Stimulated activated CD4-positive, alpha-beta T cell treated with anti-CD3 and anti-CD28 coated beads, TNF-alpha, amount 100 ng/mL, for 48 hours (primary cell): Measurements from ENCODE around the gene MUS81.
"Not testable (repeated sequence)": the region's sequence is repeated elsewhere in the genome, so short reads cannot be mapped to it uniquely, and the experiment has no call there.

Source experiments
- DNase-seq, 3 donors: peaks; one replicate each; pipeline ENCODE4 v3.0.0-alpha.2; 2020; ENCODE audit warnings: low read depth in 3 of 3

MUS81 gene

DNA sequence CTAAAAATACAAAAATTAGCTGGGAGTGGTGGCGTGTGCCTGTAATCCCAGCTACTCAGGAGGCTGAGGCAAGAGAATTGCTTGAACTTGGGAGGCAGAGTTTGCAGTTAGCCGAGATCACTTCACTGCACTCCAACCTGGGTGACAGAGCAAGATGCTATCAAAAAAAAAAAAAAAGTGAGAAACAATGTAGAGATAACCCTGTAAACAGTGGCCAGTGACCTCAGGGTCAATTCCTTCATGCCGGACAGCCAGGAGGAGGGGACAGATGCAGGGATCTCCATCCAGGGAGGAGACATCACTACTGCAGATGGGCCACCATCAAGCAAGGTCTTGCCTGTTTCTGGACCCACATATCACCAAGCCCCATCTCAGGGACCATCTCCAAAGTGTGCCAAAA, 12.5 kb upstream of the MUS81 start:
- DNase-seq = no peak

DNA sequence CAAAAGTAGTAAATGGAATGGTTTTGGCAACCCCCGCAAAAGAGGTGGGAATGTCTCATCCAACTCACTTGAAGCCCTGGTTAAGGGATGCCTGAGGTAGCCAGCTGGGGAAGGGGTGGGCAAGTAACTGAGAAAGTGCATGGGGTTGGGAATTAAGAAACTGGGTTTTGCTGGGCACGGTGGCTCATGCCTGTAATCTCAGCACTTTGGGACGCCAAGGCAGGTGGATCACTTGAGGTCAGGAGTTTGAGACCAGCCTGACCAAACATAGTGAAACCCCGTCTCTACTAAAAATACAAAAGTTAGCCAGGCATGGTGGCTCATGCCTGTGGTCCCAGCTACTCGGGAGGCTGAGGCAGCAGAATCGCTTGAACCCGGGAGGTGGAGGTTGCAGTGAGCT, 11.5 kb upstream of the MUS81 start:
- DNase-seq = not testable (repeated sequence)

DNA sequence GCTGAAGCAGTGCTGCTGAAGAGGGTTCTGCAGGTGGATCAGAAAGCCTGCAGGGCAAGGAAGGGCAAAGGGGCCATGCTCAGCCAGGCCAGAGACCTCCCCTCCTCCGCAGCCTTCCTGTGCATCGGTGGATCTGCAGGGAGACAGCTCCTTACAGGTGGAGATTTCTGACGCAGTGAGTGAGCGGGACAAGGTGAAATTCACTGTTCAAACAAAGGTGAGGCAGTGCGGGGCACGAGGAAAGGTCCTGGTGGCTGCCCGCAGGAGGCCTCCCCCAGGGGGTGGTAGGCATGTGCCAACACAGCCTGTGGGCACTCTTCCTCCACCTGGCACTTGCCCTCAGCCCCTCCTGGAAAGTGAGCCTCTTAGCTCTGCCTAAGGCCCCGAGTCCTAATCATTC, 10.9 kb upstream of the MUS81 start:
- DNase-seq = no peak

DNA sequence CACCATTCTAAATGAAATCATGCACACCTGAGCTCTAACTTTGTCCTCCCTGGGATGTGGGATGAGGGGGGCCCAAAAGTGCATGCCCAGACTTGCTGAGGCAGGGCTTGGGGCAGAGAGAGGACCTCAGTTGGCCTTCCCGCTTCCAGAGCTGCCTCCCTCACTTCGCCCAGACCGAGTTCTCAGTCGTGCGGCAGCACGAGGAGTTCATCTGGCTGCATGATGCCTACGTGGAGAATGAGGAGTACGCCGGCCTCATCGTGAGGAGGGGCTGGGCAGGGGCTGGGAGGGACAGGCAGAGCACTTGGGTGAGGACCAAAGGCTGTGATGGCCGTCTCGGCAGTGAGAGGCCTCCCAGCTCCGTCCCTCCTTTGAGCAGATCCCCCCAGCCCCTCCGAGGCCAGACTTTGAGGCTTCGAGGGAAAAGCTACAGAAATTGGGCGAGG, 10.4 kb upstream of the MUS81 start:
- no peak for DNase-seq

DNA sequence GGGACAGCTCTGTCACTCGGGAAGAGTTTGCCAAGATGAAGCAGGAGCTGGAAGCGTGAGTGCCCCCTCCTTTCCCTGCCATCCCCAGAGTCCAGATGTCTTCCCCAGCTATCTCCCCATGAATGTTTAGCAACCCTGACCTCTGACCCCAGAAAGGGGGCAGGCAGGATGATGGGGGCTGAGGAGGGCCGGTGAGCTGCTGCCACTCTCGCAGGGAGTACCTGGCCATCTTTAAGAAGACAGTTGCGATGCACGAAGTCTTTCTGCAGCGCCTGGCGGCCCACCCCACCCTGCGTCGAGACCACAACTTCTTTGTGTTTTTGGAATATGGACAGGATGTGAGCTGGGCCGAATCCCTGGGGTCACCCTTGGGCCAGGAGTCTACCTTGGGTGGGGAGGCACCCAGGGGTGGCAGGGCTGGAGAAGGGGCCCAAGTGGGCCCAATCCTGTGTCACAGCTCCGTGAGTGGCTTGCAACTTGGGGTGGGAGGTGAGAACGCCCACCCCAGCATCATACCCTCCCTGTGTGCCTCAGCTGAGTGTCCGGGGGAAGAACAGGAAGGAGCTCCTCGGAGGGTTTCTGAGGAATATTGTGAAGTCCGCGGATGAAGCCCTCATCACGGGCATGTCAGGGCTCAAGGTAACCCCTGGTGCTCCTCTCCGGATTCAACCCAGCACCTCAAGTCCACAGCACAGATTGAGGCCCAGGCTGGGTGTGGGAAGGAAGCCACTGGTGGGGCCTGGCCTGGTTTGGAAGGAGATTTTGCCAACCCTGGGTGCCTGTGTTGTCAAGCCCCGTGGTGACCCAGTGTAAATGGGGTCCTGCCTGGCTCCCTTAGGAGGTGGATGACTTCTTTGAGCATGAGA, 9.8 kb upstream of the MUS81 start:
- DNase-seq = no peak

DNA sequence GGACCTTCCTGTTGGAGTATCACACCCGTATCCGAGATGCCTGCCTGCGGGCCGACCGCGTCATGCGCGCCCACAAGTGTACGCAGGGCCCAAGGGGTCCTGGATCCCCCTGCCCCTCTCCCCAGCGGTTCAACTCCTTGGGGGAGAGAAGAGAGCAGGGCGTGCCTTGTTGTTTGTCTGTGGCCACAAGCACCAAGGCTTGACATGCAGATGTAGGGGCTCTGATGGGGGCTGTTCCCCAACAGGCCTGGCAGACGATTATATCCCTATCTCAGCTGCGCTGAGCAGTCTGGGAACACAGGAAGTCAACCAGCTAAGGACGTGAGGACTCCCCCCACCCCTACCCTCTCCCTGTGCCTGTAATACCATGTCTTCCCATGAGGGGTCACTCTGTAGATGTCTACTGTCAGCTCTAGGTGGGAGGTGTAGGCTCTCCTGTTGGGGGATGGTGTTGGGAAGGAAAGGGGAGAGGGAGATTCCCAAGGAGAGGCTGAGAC, 9.1 kb upstream of the MUS81 start:
- DNase-seq = no peak

DNA sequence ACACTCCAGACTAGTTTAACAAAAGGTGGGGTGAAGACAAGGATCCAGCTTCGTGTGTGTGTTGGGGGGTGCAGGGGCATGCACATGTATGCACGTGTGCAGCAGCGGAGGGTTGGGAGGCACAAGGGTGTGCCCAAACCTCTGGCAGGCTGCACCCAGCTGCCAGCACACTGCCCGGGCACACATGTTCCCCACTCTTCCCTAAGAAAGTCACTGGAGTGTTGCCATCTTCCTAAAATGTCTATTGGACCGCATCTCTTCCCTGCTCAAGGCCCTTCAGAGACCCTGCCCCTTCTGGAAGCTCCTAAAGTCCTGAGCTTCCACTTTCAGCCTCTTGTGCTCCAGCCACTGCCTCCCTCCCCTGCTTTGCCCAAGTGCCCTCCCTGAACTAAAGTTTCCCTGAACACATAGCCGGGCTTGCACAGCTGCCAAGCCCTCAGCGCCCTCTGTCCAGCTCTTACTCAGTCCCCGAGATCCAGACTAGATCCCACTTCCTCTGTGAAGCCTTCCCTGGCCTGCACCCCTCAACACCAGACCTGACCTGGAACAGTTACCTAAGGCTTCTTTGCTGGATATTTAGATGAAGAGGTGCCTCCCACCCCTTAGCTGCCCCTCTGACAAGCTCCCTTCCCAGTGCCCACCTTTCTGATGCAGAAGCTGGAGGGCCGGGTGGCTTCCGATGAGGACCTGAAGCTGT, 8.3 kb upstream of the MUS81 start:
- no peak for DNase-seq

DNA sequence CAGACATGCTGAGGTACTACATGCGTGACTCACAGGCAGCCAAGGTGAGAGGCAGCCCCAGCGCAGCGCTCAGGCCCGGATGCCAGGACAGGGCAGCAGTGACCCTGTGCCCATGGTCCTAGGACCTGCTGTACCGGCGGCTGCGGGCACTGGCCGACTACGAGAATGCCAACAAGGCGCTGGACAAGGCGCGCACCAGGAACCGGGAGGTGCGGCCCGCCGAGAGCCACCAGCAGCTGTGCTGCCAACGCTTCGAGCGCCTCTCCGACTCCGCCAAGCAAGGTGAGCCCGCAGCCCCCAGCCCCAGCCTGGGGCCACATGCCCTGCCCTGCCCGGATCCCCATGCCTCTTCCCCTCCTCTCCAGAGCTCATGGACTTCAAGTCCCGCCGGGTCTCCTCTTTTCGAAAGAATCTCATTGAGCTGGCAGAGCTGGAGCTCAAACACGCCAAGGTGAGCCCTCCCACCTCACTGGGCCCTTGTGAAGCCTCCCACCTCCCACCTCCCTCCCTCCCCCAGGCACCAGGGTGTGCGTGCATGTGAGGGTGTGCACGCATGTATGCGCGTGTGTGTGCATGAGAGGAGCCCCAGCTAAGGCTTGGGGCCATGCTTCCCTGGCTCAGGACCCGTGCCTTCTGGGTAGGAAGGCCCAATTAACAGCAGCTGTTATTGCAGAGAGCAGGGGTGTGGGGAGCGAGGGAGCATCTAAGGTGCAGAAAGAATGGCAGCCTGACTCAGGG, 7.6 kb upstream of the MUS81 start:
- DNase-seq = no peak

DNA sequence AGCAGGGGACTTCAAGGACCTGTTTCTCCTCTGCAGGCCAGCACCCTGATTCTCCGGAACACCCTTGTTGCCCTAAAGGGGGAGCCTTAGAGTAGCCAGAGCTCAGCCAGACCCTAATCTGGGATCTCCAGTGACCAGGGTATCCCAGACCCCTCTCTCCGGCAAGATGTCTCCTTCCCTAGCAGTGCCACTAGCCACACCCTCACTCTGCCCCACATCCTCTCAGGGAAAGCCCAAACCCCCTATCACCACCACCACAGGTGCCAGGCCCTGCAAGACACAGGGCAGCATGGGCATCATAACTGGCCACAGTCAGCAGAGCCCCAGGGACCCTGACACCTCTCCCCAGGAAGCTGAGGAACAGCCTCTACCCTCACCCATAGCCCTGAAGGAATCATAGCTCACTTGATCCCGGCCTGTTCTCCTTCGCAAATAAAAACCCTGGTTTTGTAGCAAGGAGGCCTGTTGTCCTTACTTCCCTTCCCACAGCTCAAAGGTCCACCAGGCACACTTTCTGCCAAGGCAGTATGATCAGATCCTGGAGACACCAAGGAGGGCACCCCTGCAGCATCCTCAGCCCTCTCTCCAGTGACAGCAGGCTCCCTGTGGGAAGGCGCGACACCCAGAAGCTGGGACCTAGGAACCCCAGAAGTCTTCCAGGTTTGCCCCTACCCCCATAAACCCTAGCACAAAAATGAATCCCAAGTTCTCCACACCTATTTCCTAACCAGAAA, 6.8 kb upstream of the MUS81 start:
- DNase-seq = no peak

DNA sequence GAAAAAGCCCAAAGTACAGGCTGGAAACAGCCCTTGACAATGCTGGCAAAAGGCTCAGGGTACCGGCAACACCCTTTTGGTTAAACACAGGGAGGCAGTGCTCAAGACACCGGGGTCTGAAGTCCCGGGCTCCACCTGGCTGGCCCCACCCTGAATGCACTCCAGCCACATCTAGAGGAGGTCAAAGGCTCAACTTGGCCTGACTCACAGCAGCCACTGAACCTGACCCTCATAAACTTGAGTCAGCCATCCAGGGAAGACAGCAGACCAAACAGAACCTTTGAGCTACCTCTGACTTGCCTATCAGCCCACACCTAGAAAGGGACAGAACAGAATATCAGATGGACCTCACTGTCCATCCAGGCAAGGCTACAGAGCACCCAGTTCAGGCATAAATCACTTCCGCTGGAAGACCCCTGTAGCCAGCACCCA, 6.1 kb upstream of the MUS81 start:
- DNase-seq = no peak

DNA sequence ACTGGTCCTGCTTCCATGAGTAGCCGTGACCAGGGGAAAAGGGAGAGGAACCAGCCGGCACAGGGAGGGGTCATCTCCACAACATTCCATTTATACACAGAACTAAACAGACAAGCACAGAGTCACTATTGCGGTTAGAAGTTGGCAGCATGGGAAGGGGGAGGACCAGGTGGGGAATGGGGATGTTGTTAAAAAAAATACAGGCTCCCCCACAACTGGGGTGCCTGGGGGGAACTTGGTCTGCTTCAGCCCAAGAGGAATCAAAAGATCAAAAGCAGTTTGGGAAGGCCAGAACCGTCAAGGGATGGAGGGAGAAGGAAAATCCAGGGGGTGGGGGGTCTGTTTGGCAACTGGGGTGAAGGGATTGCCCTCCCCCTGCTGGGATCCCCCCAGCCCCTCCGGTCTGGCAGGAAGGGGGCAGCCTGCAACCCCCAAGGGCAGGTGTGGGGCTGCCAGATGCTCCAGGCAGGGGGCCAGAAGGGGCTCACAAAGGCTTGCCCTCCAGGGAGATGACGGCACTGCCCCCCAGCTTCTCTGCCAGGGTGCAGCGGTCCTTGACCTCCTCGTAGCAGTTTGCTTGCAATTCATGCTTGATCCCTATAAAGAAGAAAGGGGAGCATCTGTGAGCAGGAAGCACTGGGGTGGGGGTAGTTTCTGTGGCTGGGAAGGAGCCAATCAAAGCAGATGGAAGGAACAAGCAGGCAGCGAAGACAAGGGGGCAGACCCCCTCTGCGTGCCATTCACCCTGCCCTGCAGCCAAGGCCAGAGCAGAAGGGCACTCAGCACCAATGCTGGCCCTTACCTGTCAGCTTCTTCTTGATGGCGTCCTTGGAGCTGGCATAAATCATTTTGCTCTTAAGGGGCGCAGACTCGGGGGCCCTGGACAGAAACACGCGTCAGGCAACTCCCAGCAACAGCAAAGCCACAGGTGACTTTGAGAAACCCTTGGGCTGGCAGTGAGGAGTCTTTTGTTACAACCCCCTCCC, 5.1 kb upstream of the MUS81 start:
- no peak for DNase-seq

DNA sequence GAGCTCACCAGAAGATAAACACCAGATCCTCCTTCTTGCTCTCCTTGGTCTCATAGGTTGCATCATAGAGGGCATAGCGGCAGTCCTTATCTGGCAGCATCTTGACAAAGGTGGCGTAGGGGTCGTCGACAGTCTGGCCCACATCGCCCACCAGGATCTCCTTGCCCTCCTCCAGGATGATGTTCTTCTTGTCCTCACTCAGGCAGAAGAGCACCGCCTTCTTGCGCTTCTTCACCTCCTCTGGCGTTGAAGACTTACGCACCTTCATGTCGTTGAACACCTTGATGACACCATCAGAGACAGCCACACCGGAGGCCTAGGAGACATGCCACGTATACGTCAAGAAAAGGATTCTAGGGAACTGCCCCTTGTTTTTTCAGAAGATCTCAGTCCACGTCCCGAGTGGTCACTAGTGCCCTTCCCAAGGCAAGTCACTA, 4.3 kb upstream of the MUS81 start:
- DNase-seq = no peak

DNA sequence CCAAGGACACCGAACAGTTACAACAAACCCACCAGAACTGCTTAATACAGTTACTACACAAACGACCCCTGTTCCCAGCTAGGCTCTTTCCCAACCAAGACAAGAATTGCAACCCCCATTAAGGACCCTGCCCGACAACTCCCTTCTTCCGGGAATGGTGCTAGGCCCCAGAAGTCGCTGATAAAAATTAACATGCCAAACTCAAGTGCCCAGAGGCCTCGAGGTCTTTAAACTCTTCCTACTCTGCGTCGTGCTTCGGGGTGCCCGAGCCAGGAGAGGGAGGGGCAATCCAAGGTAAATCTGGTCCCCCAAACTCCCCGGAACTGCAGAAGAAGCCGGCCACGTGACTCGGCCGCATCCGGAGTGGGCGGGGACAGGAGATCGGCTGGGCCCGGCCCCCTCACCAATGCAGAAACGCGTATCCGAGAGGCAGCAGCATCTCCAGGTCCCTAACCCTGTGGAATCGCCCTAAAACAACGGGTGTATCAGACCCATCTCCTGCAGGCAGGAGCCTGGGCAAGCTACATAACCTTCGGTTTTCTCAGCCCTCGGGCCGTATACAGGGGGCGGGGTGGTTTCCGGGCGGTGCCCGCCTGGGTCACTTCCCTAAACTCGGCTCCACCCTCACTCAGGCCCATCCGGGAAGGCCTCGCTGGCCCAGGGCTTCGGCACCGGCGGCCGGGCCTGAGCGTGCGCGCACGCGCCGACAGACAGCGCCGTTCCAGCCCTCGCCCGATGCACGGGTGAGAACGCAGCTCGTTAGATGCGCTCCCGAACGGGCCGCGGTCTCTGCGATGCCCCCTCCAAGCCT, 3.3 kb upstream of the MUS81 start:
- peak; percentile 65 to 83 (median 72) for DNase-seq

DNA sequence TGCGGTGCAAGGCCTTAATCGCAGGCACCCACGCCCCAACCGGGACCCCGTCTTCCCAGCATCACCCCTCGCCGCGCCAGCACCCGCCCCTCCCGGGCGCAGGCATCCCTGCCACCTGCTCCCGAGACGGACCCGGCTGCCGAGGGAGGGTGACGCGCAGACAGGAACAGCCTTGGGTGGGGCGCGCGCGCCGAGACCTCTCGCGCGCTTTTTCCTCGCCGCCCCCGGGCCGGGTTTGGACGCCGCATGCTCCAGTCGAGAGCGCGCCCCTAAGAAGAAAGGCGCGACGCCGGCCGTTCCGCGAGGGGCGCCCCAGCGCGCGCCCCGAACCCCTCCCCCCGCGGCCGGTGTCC, 2.8 kb upstream of the MUS81 start:
- peak in 1 of 3 donors; percentile 32 for DNase-seq

DNA sequence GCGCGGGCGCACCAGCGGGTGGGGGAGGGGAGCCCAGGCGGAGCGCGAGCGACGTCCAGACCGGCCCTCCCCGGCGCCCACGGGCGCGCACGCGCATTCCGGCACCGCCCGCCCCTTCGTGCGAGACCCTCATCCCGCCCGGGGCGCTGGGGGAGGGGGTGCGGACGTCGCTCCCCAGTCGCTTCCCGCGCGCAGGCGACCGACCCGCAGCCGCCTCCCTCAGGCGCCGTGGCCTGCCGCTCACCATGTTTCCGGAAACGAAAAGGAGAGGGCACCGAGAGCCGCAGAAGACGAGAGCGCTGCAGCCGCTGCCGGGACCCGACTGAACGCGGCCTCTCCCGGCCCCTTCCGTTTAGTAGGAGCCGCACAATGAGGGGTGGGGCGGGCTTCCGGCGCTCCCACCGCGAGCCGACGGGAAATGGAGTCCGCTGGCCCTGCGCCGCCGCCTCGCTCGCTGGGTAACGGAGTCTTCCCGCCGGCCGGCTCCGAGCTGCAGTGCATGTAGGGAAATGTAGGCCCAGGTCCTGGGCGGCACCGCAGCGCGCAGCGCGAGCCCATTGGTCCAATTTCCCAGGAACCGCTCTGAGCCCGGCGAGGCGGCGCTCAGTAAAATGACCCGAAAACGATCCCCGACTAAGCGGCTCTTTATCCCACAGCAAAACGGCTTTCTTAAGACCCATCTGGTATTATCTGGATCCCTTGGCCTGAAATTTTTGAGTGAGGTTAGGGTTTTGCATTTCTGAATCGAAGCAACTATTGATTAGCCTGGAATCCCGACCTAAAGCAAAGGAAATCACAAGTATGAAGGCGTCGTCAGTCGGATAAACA, 2.2 kb upstream of the MUS81 start, which contains the start of gene CFL1:
Gene CFL1 (minus strand): TSS at position 328 of the 828 bp plus-strand sequence. CDS start 81 bp downstream, at position 247.
- peak; percentile 94 to 98 (median 96) for DNase-seq

DNA sequence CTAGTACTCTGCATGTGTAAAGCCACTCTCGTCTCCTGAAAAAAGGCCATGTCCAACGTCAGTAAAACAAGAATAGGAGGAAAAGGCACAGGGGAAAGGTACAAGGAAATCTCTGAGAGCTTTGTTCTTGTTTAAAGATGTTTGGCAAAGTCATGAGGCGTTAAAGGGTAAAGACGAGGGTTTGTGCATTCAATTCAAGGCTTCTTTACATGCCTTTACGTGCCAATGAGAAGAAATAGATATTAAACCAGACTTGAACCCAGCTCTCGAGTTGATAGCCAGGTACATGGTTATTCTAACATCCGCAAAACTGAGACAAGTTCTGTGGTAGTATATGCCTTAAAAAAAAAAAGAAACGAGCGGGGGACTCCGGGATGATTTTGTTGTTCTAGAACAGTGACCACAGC, 1.5 kb upstream of the MUS81 start:
- no peak for DNase-seq

DNA sequence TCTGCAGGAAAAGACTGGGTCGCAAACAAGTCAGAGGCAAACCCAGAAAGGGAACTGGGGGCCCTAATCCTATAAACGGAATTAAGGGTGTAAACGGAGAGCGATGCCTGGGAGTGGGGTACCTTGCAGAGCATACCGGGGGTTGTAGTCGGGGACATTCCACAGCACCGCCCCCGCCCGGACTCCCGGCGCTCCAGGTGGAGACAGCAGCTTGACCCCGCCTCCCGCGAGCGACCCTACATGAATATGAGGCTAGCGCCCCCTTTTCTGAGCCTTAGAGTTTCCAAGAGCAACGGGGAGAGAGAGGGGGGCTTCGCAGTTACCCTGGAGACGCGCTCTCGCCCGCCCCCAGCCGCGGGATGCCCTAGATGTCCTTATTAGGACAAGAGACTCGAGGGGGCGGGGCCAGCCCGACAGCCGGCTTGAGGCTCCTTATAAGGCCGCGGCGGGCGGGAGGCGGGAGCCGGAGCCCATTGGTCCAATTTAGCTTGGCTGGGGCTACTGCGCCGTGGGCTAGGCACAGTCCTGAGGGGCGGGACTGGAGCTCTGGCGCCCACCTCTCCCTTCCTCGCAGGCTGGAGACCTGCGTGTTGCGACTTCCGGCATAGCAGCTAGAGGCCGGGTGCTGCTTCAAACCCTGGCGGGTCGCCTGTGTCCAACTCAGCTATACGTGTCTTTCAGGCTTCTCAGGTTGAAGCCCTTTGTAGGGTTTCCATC, 980 bp upstream of the MUS81 start:
- peak; percentile 96 to 99 (median 99) for DNase-seq

DNA sequence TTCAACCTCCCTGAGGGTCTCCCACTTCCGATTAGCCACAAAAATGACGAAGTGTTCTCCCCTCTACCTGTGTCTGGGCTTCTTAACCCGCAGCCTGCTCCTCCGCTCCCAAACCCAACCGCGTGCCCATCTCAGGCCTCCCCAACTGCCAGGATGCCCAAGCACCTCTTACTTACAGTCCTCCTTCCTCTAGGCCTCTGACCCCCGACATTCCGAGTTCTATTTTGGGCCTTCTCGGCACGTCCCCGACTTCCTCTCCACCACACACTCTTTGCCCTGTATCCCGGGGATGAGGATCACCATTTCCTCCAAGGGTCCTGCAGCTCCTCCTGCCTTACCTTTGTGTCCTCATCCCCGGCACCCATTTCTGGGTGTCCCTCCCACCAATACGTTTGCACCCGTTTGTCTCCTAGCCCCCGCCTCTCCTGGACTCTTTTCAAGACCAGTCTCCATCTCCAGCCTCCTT, 388 bp upstream of the MUS81 start:
- no peak for DNase-seq
